ACC112 (cell line): ENCODE measurements around the gene PRM2.

Source experiments
- H2AFZ ChIP-seq: fragments of 200-600 bp; sonication (generic); one replicate; pipeline ENCODE4 v1.6.0; 2017; ENCODE audit warnings: antibody characterized with exemption, low read length; ENCODE audit not compliant: unreplicated experiment
- H3K27ac ChIP-seq: fragments of 200-600 bp; sonication (generic); 2 replicates; pipeline ENCODE4 v1.5.1; 2014; ENCODE audit warnings: low read depth, mild to moderate bottlenecking, antibody characterized with exemption, low read length, moderate library complexity
- H3K27me3 ChIP-seq: fragments of 200-600 bp; sonication (generic); 2 replicates; pipeline ENCODE4 v1.6.1; 2014; ENCODE audit warnings: mild to moderate bottlenecking, antibody characterized with exemption, low read length, moderate library complexity, mixed read lengths; ENCODE audit not compliant: insufficient read depth
- H3K36me3 ChIP-seq: fragments of 200-600 bp; sonication (generic); 2 replicates; pipeline ENCODE4 v1.6.1; 2016; ENCODE audit warnings: mild to moderate bottlenecking, antibody characterized with exemption, low read length, moderate library complexity, mixed read lengths; ENCODE audit not compliant: insufficient read depth
- H3K4me1 ChIP-seq: fragments of 200-600 bp; sonication (generic); one replicate; pipeline ENCODE4 v1.6.1; 2016; ENCODE audit warnings: low read length, mixed read lengths; ENCODE audit not compliant: insufficient read depth, unreplicated experiment, control insufficient read depth
- H3K4me3 ChIP-seq: fragments of 200-600 bp; sonication (generic); 2 replicates; pipeline ENCODE4 v1.5.1; 2014; ENCODE audit warnings: mild to moderate bottlenecking, low read depth, low read length
- H3K79me2 ChIP-seq: fragments of 200-600 bp; sonication (generic); one replicate; pipeline ENCODE4 v1.6.0; 2016; ENCODE audit warnings: low read length; ENCODE audit not compliant: control insufficient read depth, unreplicated experiment, insufficient read depth

The PRM2 gene

GRCh38 chr16:11276143-11276895 lies at the start of gene PRM2:
Gene PRM2, minus strand, starts transcription at chr16:11276480. Its CDS starts 110 bp downstream, at chr16:11276370.
- Histone ChIP-seq H3K36me3 (no peaks in the 10 kb centered on the region), H3K4me1 (no peaks in the 10 kb centered on the region), H3K27ac (no peak within 1 kb of the TSS), H3K79me2 (no peaks in the 10 kb centered on the region), H2AFZ (no peak within 1 kb of the TSS), H3K27me3 (no peaks in the 10 kb centered on the region), H3K4me3 (no peak within 1 kb of the TSS)

GRCh38 chr16:11325404-11326083 lies 49.3 kb upstream of the PRM2 start:
- Histone ChIP-seq H3K4me1 (peaks cover 19% of the 10 kb centered on the region), H3K79me2 (no peaks in the 10 kb centered on the region), H3K4me3 (no peak overlapping the region), H2AFZ (no peak overlapping the region), H3K27ac (no peak overlapping the region), H3K27me3 (no peaks in the 10 kb centered on the region), H3K36me3 (no peaks in the 10 kb centered on the region)

- Histone ChIP-seq H3K27ac (no peak overlapping the region), H3K4me1 (peaks cover 7% of the 10 kb centered on the region), H3K79me2 (no peaks in the 10 kb centered on the region)
These were observed 47.5 kb upstream of the PRM2 start for GRCh38 chr16:11323551-11324336.

DNA sequence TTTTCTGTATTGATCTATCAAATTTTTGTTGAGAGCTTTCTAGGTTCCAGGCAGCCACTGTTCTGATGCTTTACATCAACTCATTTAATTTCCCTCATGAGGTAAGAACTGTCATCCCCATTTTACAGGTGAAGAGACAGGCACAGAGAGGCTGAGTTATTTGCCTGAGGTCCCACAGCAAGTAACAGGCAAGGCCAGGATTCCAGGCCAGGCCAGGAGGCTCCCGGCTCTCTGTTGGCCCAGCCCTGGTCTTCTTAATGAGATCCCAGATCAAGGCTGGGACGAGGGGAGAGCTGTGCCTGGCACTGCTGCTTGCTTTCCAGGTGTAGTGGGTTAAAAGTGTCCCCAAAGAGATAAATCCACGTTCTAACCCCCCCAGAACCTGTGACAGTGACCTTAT lies 46.5 kb upstream of the PRM2 start:
- H3K36me3 ChIP-seq = peaks cover 2% of the 10 kb centered on the region; the same call in 1 of the 2 replicates
- no peak overlapping the region for H2AFZ ChIP-seq
- no peak overlapping the region for H3K4me3 ChIP-seq
- peaks cover 1% of the 10 kb centered on the region for H3K4me1 ChIP-seq
- H3K79me2 ChIP-seq = no peaks in the 10 kb centered on the region
- no peak overlapping the region for H3K27ac ChIP-seq
- no peaks in the 10 kb centered on the region for H3K27me3 ChIP-seq

More at GRCh38 chr16:11323551-11324336, 47.5 kb upstream of the PRM2 start:
- no peak overlapping the region for H3K4me3 ChIP-seq
- no peaks in the 10 kb centered on the region for H3K27me3 ChIP-seq
- H2AFZ ChIP-seq = no peak overlapping the region
- no peaks in the 10 kb centered on the region for H3K36me3 ChIP-seq

GRCh38 chr16:11321662-11322061 lies 45.4 kb upstream of the PRM2 start:
- H3K4me3 ChIP-seq = no peak overlapping the region
- H3K79me2 ChIP-seq = no peaks in the 10 kb centered on the region
- H2AFZ ChIP-seq = no peak overlapping the region
- H3K27me3 ChIP-seq = no peaks in the 10 kb centered on the region
- H3K36me3 ChIP-seq = peaks cover 2% of the 10 kb centered on the region; the same call in 1 of the 2 replicates
- H3K4me1 ChIP-seq = no peaks in the 10 kb centered on the region
- no peak overlapping the region for H3K27ac ChIP-seq

GRCh38 chr16:11320170-11320569 lies 43.9 kb upstream of the PRM2 start:
- Histone ChIP-seq H3K36me3 (peaks cover 2% of the 10 kb centered on the region; the same call in 1 of the 2 replicates), H3K4me3 (no peak overlapping the region), H3K27ac (no peak overlapping the region), H3K79me2 (no peaks in the 10 kb centered on the region), H2AFZ (no peak overlapping the region), H3K27me3 (no peaks in the 10 kb centered on the region), H3K4me1 (no peaks in the 10 kb centered on the region)

GRCh38 chr16:11319529-11320146 lies 43.4 kb upstream of the PRM2 start:
- Histone ChIP-seq H3K4me3 (no peak overlapping the region), H3K4me1 (no peaks in the 10 kb centered on the region), H3K79me2 (no peaks in the 10 kb centered on the region), H3K27me3 (no peaks in the 10 kb centered on the region), H3K36me3 (peaks cover 2% of the 10 kb centered on the region; the same call in 1 of the 2 replicates), H3K27ac (no peak overlapping the region), H2AFZ (no peak overlapping the region)

- no peak overlapping the region for H3K27ac ChIP-seq
- H3K4me1 ChIP-seq = no peaks in the 10 kb centered on the region
- H3K4me3 ChIP-seq = no peak overlapping the region
- peaks cover 2% of the 10 kb centered on the region; the same call in 1 of the 2 replicates for H3K36me3 ChIP-seq
- no peak overlapping the region for H2AFZ ChIP-seq
- no peaks in the 10 kb centered on the region for H3K27me3 ChIP-seq
- H3K79me2 ChIP-seq = no peaks in the 10 kb centered on the region
These were observed 42.5 kb upstream of the PRM2 start for GRCh38 chr16:11318817-11319216.

GRCh38 chr16:11316331-11317015 lies 40.2 kb upstream of the PRM2 start:
- Histone ChIP-seq H2AFZ (no peak overlapping the region), H3K79me2 (no peaks in the 10 kb centered on the region), H3K36me3 (peaks cover 2% of the 10 kb centered on the region; the same call in 1 of the 2 replicates), H3K4me1 (peaks cover 20% of the 10 kb centered on the region), H3K27me3 (no peaks in the 10 kb centered on the region), H3K27ac (no peak overlapping the region), H3K4me3 (no peak overlapping the region)

GRCh38 chr16:11315510-11315909 lies 39.2 kb upstream of the PRM2 start:
- Histone ChIP-seq H3K27ac (no peak overlapping the region), H3K36me3 (peaks cover 2% of the 10 kb centered on the region; the same call in 1 of the 2 replicates), H2AFZ (no peak overlapping the region), H3K27me3 (no peaks in the 10 kb centered on the region), H3K4me1 (peaks cover 25% of the 10 kb centered on the region), H3K4me3 (no peak overlapping the region), H3K79me2 (no peaks in the 10 kb centered on the region)
